Measurements from ENCODE around the gene NPHP4. TPM values are rescaled to one million over a fixed set of nuclear protein-coding genes. Genes with fewer than 3 reads are reported as not detected.

NPHP4 gene
- total RNA-seq, 6 experiments from 2014 or later: 1.5 to 6.0 (median 2.0) TPM

- Histone ChIP-seq H3K27me3 (no peaks in the 10 kb centered on the region), H3K9me3 (no peaks in the 10 kb centered on the region), H3K4me1 (no peaks in the 10 kb centered on the region), H3K36me3 (no peaks in the 10 kb centered on the region), H3K27ac (no peak overlapping the region), H3K4me3 (no peak overlapping the region)
- intact Hi-C loops (cut with DNase I): no loop called here
- ATAC-seq (no peak), DNase-seq (no peak)
- TF ChIP-seq POLR2A (IDR thresholded peaks at IDR 0.05) (no peak), CTCF (IDR thresholded peaks at IDR 0.05) (no peak)
- WGBS (ENCODE audit: insufficient coverage, low coverage, low lambda C conversion rate, missing lambda C conversion rate): 25% methylated on average over 7 of the region's 10 CpGs
These were observed 42.5 kb upstream of the NPHP4 start for GRCh38 chr1:6034750-6035096.

- TF ChIP-seq POLR2A (IDR thresholded peaks at IDR 0.05) (no peak), CTCF (IDR thresholded peaks at IDR 0.05) (peak; percentile 46 to 61 (median 50))
- no peaks in the 10 kb centered on the region for H3K4me1 ChIP-seq
- no peak overlapping the region for H3K4me3 ChIP-seq
- DNase-seq (peak in 1 of 3 donors; percentile 64), ATAC-seq (peak; percentile 76 to 83 (median 78))
- no peaks in the 10 kb centered on the region for H3K36me3 ChIP-seq
- intact Hi-C loops (cut with DNase I): no loop called here
- H3K9me3 ChIP-seq: no peaks in the 10 kb centered on the region
- no peaks in the 10 kb centered on the region for H3K27me3 ChIP-seq
- no peak overlapping the region for H3K27ac ChIP-seq
- WGBS (ENCODE audit: insufficient coverage, low coverage, low lambda C conversion rate, missing lambda C conversion rate): 37% methylated on average over 10 of the region's 21 CpGs
These were observed 41.9 kb upstream of the NPHP4 start for GRCh38 chr1:6033986-6034749.

GRCh38 chr1:6033124-6033523 lies 40.9 kb upstream of the NPHP4 start:
- H3K4me3 ChIP-seq: no peak overlapping the region
- no peaks in the 10 kb centered on the region for H3K27me3 ChIP-seq
- no peaks in the 10 kb centered on the region for H3K9me3 ChIP-seq
- TF ChIP-seq POLR2A (IDR thresholded peaks at IDR 0.05) (no peak), CTCF (IDR thresholded peaks at IDR 0.05) (no peak)
- H3K36me3 ChIP-seq: no peaks in the 10 kb centered on the region
- H3K27ac ChIP-seq: no peak overlapping the region
- intact Hi-C loops (cut with DNase I): no loop called here
- WGBS (ENCODE audit: insufficient coverage, low coverage, low lambda C conversion rate, missing lambda C conversion rate): 81% methylated on average over 5 of the region's 8 CpGs
- H3K4me1 ChIP-seq: no peaks in the 10 kb centered on the region
- DNase-seq (no peak), ATAC-seq (no peak)

- TF ChIP-seq POLR2A (IDR thresholded peaks at IDR 0.05): no peak
- no peak for TF ChIP-seq CTCF (IDR thresholded peaks at IDR 0.05)
- H3K4me3 ChIP-seq: no peak overlapping the region
- H3K9me3 ChIP-seq: no peaks in the 10 kb centered on the region
- no peak overlapping the region for H3K27ac ChIP-seq
- no peaks in the 10 kb centered on the region for H3K36me3 ChIP-seq
- no peaks in the 10 kb centered on the region for H3K27me3 ChIP-seq
- intact Hi-C loops (cut with DNase I): no loop called here
- 58% methylated on average over 2 of the region's 2 CpGs for WGBS (ENCODE audit: insufficient coverage, low coverage, low lambda C conversion rate, missing lambda C conversion rate)
- ATAC-seq (no peak), DNase-seq (no peak)
- no peaks in the 10 kb centered on the region for H3K4me1 ChIP-seq
These were observed 38.5 kb upstream of the NPHP4 start for GRCh38 chr1:6030547-6031261.

Data from right lobe of liver (tissue), 6 donors.